ENCODE data around the gene NIBAN1.

- TF ChIP-seq SIN3A (IDR thresholded peaks at IDR 0.05; ENCODE audit: borderline replicate concordance, insufficient read depth, low read depth, low read length), result no peak
- TF ChIP-seq, protein P1, sequence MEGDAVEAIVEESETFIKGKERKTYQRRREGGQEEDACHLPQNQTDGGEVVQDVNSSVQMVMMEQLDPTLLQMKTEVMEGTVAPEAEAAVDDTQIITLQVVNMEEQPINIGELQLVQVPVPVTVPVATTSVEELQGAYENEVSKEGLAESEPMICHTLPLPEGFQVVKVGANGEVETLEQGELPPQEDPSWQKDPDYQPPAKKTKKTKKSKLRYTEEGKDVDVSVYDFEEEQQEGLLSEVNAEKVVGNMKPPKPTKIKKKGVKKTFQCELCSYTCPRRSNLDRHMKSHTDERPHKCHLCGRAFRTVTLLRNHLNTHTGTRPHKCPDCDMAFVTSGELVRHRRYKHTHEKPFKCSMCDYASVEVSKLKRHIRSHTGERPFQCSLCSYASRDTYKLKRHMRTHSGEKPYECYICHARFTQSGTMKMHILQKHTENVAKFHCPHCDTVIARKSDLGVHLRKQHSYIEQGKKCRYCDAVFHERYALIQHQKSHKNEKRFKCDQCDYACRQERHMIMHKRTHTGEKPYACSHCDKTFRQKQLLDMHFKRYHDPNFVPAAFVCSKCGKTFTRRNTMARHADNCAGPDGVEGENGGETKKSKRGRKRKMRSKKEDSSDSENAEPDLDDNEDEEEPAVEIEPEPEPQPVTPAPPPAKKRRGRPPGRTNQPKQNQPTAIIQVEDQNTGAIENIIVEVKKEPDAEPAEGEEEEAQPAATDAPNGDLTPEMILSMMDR (IDR thresholded peaks at IDR 0.05), result no peak
These were observed 32.9 kb downstream of the NIBAN1 start for GRCh38 chr1:184941410-184941733.

Data from Panc1 (cell line).